ENCODE data around the gene TLE5. TPM values are rescaled to one million over a fixed set of nuclear protein-coding genes. Genes with fewer than 3 reads are reported as not detected.

TLE5 gene
- total RNA-seq, 4 donors from 2014 or later: 200 to 309 (median 226) TPM

- TF ChIP-seq, protein P1, sequence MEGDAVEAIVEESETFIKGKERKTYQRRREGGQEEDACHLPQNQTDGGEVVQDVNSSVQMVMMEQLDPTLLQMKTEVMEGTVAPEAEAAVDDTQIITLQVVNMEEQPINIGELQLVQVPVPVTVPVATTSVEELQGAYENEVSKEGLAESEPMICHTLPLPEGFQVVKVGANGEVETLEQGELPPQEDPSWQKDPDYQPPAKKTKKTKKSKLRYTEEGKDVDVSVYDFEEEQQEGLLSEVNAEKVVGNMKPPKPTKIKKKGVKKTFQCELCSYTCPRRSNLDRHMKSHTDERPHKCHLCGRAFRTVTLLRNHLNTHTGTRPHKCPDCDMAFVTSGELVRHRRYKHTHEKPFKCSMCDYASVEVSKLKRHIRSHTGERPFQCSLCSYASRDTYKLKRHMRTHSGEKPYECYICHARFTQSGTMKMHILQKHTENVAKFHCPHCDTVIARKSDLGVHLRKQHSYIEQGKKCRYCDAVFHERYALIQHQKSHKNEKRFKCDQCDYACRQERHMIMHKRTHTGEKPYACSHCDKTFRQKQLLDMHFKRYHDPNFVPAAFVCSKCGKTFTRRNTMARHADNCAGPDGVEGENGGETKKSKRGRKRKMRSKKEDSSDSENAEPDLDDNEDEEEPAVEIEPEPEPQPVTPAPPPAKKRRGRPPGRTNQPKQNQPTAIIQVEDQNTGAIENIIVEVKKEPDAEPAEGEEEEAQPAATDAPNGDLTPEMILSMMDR (IDR thresholded peaks at IDR 0.05; ENCODE audit: low read depth): no peak
Observed at GRCh38 chr19:3024509-3024869, 37.8 kb downstream of the TLE5 start.

DNA sequence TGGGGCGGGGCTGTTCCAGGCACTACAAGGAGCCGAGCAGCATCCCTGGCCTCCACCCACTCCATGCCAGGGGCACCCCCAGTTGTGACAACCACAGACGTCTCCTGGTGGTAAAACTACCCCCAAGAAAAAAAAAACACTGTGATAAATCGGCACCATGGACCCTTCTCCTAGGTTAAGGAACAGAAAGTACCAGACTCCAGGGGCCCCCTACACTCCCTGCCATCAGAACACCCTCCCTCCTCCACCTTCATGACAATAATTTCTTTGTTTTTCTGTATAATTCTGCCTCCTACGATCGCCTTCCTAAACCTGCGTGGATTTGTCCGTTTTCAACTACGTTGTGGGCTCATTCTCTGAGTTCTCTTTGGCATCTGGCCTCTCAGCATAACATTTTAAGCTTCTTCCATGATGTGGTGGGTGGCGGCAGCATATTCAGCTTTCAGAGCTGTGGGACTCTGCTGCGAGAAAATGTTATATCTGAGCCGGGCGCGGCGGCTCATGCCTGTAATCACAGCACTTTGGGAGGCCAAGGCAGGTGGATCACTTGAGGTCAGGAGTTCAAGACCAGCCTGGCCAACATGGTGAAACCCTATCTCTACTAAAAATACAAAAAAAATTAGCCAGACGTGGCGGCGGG is 41.9 kb downstream of the TLE5 start:
- TF ChIP-seq, protein P1 (IDR thresholded peaks at IDR 0.05; ENCODE audit: low read depth): no peak

- TF ChIP-seq, protein P1 (IDR thresholded peaks at IDR 0.05; ENCODE audit: low read depth): no peak
Observed at GRCh38 chr19:3019211-3019854, 43.0 kb downstream of the TLE5 start.

DNA sequence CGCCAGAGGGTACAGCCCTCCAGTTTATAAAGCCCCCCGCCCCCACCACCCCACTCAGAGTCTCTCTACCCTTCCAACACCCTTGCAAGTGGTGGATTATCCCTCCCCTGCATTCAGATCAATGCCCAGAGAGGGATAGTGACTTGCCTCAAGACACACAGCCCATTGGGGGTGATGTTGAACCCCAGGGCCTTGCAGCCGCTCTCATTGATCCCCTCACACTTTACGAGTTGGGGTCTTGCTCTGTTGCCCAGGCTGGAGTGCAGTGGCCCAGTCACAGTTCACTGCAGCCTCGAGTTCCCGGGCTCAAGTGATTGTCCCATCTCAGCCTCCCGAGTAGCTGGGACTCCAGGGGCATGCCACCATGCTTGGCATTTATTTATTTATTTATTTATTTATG is 44.4 kb downstream of the TLE5 start:
- TF ChIP-seq, protein P1 (IDR thresholded peaks at IDR 0.05; ENCODE audit: low read depth): no peak

DNA sequence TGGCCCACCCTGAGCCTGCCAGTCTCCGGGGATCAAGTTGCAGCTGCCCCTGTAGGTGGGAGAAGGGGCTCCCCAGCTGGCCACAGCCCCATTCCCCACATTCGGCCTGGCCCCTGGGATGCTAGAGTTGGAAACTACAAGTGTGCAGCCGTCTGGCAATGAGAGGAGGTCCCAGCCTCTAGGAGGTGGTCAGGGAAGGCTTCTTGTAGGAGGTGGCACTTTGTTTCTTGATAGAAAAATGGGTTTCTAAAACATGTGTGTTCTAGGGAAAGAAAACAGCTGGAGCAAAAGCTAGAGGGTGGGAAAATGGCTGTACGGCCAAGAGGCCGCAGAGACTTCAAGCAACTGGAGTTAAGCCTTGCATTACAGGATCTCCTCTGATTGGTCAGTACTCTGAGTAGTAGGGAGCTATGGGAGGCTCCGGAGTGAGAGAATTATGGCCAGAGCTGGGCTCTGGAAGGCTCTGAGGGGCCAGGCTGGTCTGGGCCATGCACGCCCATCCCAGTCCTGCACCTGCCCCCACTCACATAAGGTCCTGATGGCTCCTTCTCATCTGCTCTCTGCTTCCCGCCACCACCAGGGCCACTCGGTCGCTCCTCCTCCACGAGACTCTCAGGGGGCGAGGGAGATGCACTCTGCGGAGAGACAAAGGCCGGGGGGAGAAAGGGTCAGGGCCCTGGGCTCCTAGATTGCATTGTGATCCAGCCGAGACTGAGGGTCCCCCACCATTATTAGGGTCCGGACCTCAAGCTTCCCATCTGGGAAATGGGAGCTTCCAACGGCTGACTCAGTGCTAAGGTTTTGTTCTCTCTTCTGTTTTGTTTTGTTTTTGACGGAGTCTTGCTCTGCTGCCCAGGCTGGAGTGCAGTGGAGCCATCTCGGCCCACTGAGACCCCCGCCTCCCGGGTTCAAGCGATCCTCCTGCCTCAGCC is 46.9 kb downstream of the TLE5 start:
- TF ChIP-seq, protein P1 (IDR thresholded peaks at IDR 0.05; ENCODE audit: low read depth): no peak

DNA sequence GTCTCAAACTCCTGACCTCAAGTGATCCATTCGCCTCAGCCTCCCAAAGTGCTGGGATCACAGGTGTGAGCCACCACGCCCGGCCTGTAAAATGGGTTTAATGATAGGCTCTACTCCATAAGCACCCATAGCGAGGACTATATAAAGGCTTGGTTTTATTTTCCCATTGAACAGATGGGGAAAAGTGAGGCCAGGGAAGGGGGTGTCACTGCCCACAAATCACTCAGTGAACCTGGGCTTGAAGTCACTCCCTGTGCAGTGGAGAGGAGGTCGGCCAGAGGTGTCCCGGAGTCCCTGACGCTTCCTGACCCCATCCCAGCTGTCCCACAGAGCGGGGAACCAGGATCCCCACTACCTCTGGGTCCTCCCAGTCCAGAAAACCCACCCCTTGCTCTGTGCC is 48.2 kb downstream of the TLE5 start:
- TF ChIP-seq, protein P1 (IDR thresholded peaks at IDR 0.05; ENCODE audit: low read depth): no peak

GRCh38 chr19:3013263-3013725 is 49.0 kb downstream of the TLE5 start:
- TF ChIP-seq, protein P1 (IDR thresholded peaks at IDR 0.05; ENCODE audit: low read depth): no peak
